ENCODE measurements around the gene GNL1.
A peak's percentile ranks its signal among the peaks of the same experiment; 100 is the strongest.

Gene GNL1

GRCh38 chr6:30568245-30568644 lies 12.0 kb upstream of the GNL1 start:
- no peak for DNase-seq (ENCODE audit: low spot score)

GRCh38 chr6:30565772-30566171 lies 9.5 kb upstream of the GNL1 start:
- no peak for DNase-seq (ENCODE audit: low spot score)

GRCh38 chr6:30564114-30564513 lies 7.8 kb upstream of the GNL1 start:
- DNase-seq (ENCODE audit: low spot score) = no peak

- DNase-seq (ENCODE audit: low spot score) = no peak
These were observed 6.5 kb upstream of the GNL1 start for GRCh38 chr6:30562470-30563425.

GRCh38 chr6:30560930-30561329 lies 4.6 kb upstream of the GNL1 start:
- no peak for DNase-seq (ENCODE audit: low spot score)

GRCh38 chr6:30557683-30557981 lies 1.3 kb upstream of the GNL1 start:
- no peak for DNase-seq (ENCODE audit: low spot score)

GRCh38 chr6:30556906-30557682 lies 805 bp upstream of the GNL1 start, which contains the start of gene PRR3:
Gene PRR3, plus strand, starts transcription at chr6:30557295. Its CDS starts 50 bp downstream, at chr6:30557345.
- DNase-seq (ENCODE audit: low spot score) = peak; percentile 80

GRCh38 chr6:30555816-30556065 lies 548 bp downstream of the GNL1 start:
- no peak for DNase-seq (ENCODE audit: low spot score)

GRCh38 chr6:30554962-30555815 lies 1.1 kb downstream of the GNL1 start:
- peak; percentile 72 for DNase-seq (ENCODE audit: low spot score)

GRCh38 chr6:30554404-30554803 lies 1.9 kb downstream of the GNL1 start:
- no peak for DNase-seq (ENCODE audit: low spot score)

GRCh38 chr6:30548375-30548774 lies 7.9 kb downstream of the GNL1 start:
- DNase-seq (ENCODE audit: low spot score) = no peak

GRCh38 chr6:30547454-30547853 lies 8.8 kb downstream of the GNL1 start:
- no peak for DNase-seq (ENCODE audit: low spot score)

GRCh38 chr6:30544666-30545272 lies 11.5 kb downstream of the GNL1 start:
- DNase-seq (ENCODE audit: low spot score) = peak; percentile 47

- DNase-seq (ENCODE audit: low spot score) = no peak
These were observed 12.5 kb downstream of the GNL1 start for GRCh38 chr6:30543821-30544220.

GRCh38 chr6:30542915-30543314 lies 13.4 kb downstream of the GNL1 start:
- no peak for DNase-seq (ENCODE audit: low spot score)

- DNase-seq (ENCODE audit: low spot score) = no peak
These were observed 13.9 kb downstream of the GNL1 start for GRCh38 chr6:30542404-30542725.

- peak; percentile 81 for DNase-seq (ENCODE audit: low spot score)
These were observed 14.5 kb downstream of the GNL1 start for GRCh38 chr6:30541515-30542403.

- DNase-seq (ENCODE audit: low spot score) = no peak
These were observed 18.4 kb downstream of the GNL1 start for GRCh38 chr6:30537931-30538330.

GRCh38 chr6:30533460-30534294 lies 22.6 kb downstream of the GNL1 start:
- DNase-seq (ENCODE audit: low spot score) = no peak

GRCh38 chr6:30530014-30530413 lies 26.3 kb downstream of the GNL1 start:
- DNase-seq (ENCODE audit: low spot score) = no peak

All from iPS-NIHi11 (cell line).